HepG2 (cell line): Measurements from ENCODE around the gene ANAPC2. TPM values are rescaled to one million over a fixed set of nuclear protein-coding genes. Genes with fewer than 3 reads are reported as not detected.

Experiments used
- AGO1 ChIP-seq: fragments of 200-400 bp; formaldehyde crosslinking; IDR thresholded peaks from 2 replicates; pipeline ENCODE4 v1.6.1; 2017; ENCODE audit warnings: mild to moderate bottlenecking, low read depth, low read length, moderate library complexity; ENCODE audit not compliant: poor library complexity, severe bottlenecking
- ATRX ChIP-seq: sonication (generic); formaldehyde crosslinking; IDR thresholded peaks from 2 replicates; pipeline ENCODE4 v1.4.0; 2020; ENCODE audit warnings: missing genetic modification reagents, borderline replicate concordance
- EP300 ChIP-seq, 3 experiments: sonication (generic) in 1 of 3; formaldehyde crosslinking in 1 of 3; IDR thresholded peaks; 2 replicates each; pipeline versions ENCODE4 v1.5.1 to v1.6.1; 2011 to 2020; ENCODE audit warnings: low read depth in 2 of 3, low read length in 2 of 3, borderline replicate concordance in 1 of 3, improper control_type of control experiment in 1 of 3, mild to moderate bottlenecking in 1 of 3, missing genetic modification reagents in 1 of 3, moderate library complexity in 1 of 3
- HES4 ChIP-seq: sonication (generic); formaldehyde crosslinking; IDR thresholded peaks from 2 replicates; pipeline ENCODE4 v1.9.0; 2021; ENCODE audit warnings: mild to moderate bottlenecking, missing genetic modification reagents, borderline replicate concordance
- IRF1 ChIP-seq: sonication (generic); formaldehyde crosslinking; IDR thresholded peaks from 2 replicates; pipeline ENCODE4 v1.4.0; 2020; ENCODE audit warnings: low read depth, mild to moderate bottlenecking, missing genetic modification reagents
- KLF11 ChIP-seq: IDR thresholded peaks from 2 replicates; pipeline ENCODE4 v1.6.1; 2016; ENCODE audit warnings: missing compliant biosample characterization
- MEIS2 ChIP-seq: sonication (generic); formaldehyde crosslinking; IDR thresholded peaks from 2 replicates; pipeline ENCODE4 v1.9.0; 2021; ENCODE audit warnings: mild to moderate bottlenecking, missing genetic modification reagents
- MIER2 ChIP-seq: IDR thresholded peaks from 2 replicates; pipeline ENCODE4 v1.6.1; 2016; ENCODE audit warnings: missing biosample characterization, missing genetic modification reagents
- PBX2 ChIP-seq: IDR thresholded peaks from 2 replicates; pipeline ENCODE4 v1.6.1; 2016; ENCODE audit warnings: control low read depth
- SAFB2 ChIP-seq: sonication (generic); formaldehyde crosslinking; IDR thresholded peaks from 2 replicates; pipeline ENCODE4 v1.5.1; 2020; ENCODE audit warnings: missing genetic modification reagents, low read depth, mild to moderate bottlenecking, borderline replicate concordance
- SOX6 ChIP-seq, 2 experiments: fragments of 450-650 bp in 1 of 2; sonication (generic) in 1 of 2; formaldehyde crosslinking in 1 of 2; IDR thresholded peaks; 2 replicates each; pipeline versions ENCODE4 v1.4.0 to v1.6.1; 2017 to 2020; ENCODE audit warnings: antibody characterized with exemption in 1 of 2, mild to moderate bottlenecking in 1 of 2, missing genetic modification reagents in 1 of 2
- TAF1 ChIP-seq: sonication (generic); formaldehyde crosslinking; IDR thresholded peaks from 2 replicates; pipeline ENCODE4 v1.4.0; 2020; ENCODE audit warnings: missing genetic modification reagents
- TFAP4 ChIP-seq: sonication (generic); IDR thresholded peaks from 2 replicates; pipeline ENCODE4 v1.6.1; 2016; ENCODE audit warnings: low read depth, borderline replicate concordance
- ZBTB21 ChIP-seq: sonication (generic); formaldehyde crosslinking; IDR thresholded peaks from 2 replicates; pipeline ENCODE4 v1.4.0; 2020; ENCODE audit warnings: missing genetic modification reagents
- ZFY ChIP-seq: sonication (generic); formaldehyde crosslinking; IDR thresholded peaks from 2 replicates; pipeline ENCODE4 v1.4.0; 2020; ENCODE audit warnings: missing genetic modification reagents
- ZNF24 ChIP-seq: fragments of 450-650 bp; IDR thresholded peaks from 2 replicates; pipeline ENCODE4 v1.6.1; 2017; ENCODE audit warnings: antibody characterized with exemption, mild to moderate bottlenecking
- ZNF331 ChIP-seq: sonication (generic); formaldehyde crosslinking; IDR thresholded peaks from 2 replicates; pipeline ENCODE4 v1.4.0; 2020; ENCODE audit warnings: missing genetic modification reagents
- ZNF44 ChIP-seq: sonication (generic); formaldehyde crosslinking; IDR thresholded peaks from 2 replicates; pipeline ENCODE4 v1.5.1; 2020; ENCODE audit warnings: mild to moderate bottlenecking, missing genetic modification reagents
- ZNF646 ChIP-seq: sonication (generic); formaldehyde crosslinking; IDR thresholded peaks from 2 replicates; pipeline ENCODE4 v1.9.0; 2021; ENCODE audit warnings: mild to moderate bottlenecking, missing genetic modification reagents
- ZSCAN31 ChIP-seq: sonication (generic); formaldehyde crosslinking; IDR thresholded peaks from 2 replicates; pipeline ENCODE4 v1.5.0; 2020; ENCODE audit warnings: low read depth, mild to moderate bottlenecking, missing genetic modification reagents
- polyA plus RNA-seq, 8 experiments: library from polyadenylated mRNA; depleted of rRNA in 3 of 8; stranded (reverse) in 7 of 8; unstranded in 1 of 8; fragments of >200 nt; fragmentation: Illumina TruSeq in 4 of 8; extraction: Trizol in 4 of 8; gene quantifications; 2 replicates each; pipeline versions ENCODE4 v1.2.1 to v1.2.3, GENCODE V29; 2011 to 2016; ENCODE audit warnings: low read depth in 4 of 8, missing spikeins in 1 of 8, mixed read lengths in 1 of 8; ENCODE audit not compliant: insufficient read depth in 1 of 8
- total RNA-seq, 5 experiments: library from RNA; depleted of rRNA; stranded (reverse); fragments of >200 nt; fragmentation: Illumina TruSeq; extraction: Trizol; gene quantifications; 2 replicates each; pipeline ENCODE4 v1.2.3, GENCODE V29; 2016; ENCODE audit warnings: low read depth in 1 of 5

The ANAPC2 gene
- total and polyA plus RNA-seq, 2 of the 13 experiments (the other 11 are each of a cell fraction or from before 2014, with no cell fraction given): 12.3 to 15.4 TPM

GRCh38 chr9:137218212-137218753 is 29.9 kb upstream of the ANAPC2 start (continued):
- TF ChIP-seq ZNF646 (CRISPR knock-in tag): no peak
- TF ChIP-seq ZFY (CRISPR knock-in tag): peak; percentile 1
- no peak for TF ChIP-seq IRF1 (CRISPR knock-in tag)
- TF ChIP-seq PBX2 (CRISPR knock-in tag): no peak
- TF ChIP-seq AGO1: peak; percentile 44
- TF ChIP-seq ZNF24: no peak
- peak; percentile 56; the same call in 1 of the 2 replicates for TF ChIP-seq ZSCAN31
- no peak for TF ChIP-seq MIER2 (CRISPR knock-in tag)
- peak; percentile 27; the same call in 1 of the 2 replicates for TF ChIP-seq KLF11
- TF ChIP-seq SOX6 (IDR thresholded peaks at IDR 0.05): no peak
- TF ChIP-seq SOX6 (CRISPR knock-in tag; IDR thresholded peaks at IDR 0.05): peak; percentile 20; the same call in 1 of the 2 replicates
- no peak for TF ChIP-seq HES4 (CRISPR knock-in tag)
- TF ChIP-seq ZNF44 (CRISPR knock-in tag): no peak
- TF ChIP-seq TAF1 (CRISPR knock-in tag): no peak
- TF ChIP-seq ATRX (CRISPR knock-in tag): no peak
- TF ChIP-seq TFAP4: peak; percentile 4; the same call in 1 of the 2 replicates
- no peak for TF ChIP-seq ZNF331 (CRISPR knock-in tag)
- no peak for TF ChIP-seq MEIS2 (CRISPR knock-in tag)
- no peak for TF ChIP-seq ZBTB21
- TF ChIP-seq EP300 (IDR thresholded peaks at IDR 0.05; ENCODE audit: low read depth in 2 of 2, low read length in 2 of 2): no peak
- no peak for TF ChIP-seq EP300 (CRISPR knock-in tag; IDR thresholded peaks at IDR 0.05; ENCODE audit: borderline replicate concordance)
- no peak; the same call in 1 of the 2 replicates for TF ChIP-seq SAFB2
